Stimulated activated CD8-positive, alpha-beta memory T cell treated with anti-CD3 and anti-CD28 coated beads, Interleukin-4, amount 100 ng/mL, for 4 hours (primary cell): ENCODE measurements around the gene APEH.

Experiments used
- DNase-seq, 2 donors: peaks; one replicate each; pipeline ENCODE4 v3.0.0-alpha.2; 2020; ENCODE audit warnings: low read depth in 2 of 2, low spot score in 1 of 2

APEH gene

DNA sequence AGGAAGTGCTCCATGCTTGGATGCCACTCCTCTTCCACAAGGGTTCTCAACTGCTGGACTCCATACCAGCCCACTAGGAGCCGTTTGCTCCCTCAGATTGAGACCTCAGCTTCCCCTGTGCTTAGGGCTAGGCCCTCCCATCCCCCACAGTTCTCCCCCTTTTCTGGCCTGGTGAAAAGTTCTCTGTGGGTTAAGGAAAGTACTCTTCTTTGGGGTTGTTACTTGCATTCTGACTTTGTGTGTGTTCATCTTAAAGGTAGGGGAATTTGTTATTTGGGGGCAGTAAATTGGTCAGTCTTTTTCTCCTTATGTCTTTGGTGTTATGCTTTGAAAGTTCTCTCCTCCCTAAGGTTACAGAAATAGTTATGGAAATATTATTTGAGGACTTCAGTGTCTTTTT is 24.0 kb upstream of the APEH start:
- DNase-seq, result no peak

- DNase-seq, result no peak
Measured at GRCh38 chr3:49650637-49651036, 23.5 kb upstream of the APEH start.

DNA sequence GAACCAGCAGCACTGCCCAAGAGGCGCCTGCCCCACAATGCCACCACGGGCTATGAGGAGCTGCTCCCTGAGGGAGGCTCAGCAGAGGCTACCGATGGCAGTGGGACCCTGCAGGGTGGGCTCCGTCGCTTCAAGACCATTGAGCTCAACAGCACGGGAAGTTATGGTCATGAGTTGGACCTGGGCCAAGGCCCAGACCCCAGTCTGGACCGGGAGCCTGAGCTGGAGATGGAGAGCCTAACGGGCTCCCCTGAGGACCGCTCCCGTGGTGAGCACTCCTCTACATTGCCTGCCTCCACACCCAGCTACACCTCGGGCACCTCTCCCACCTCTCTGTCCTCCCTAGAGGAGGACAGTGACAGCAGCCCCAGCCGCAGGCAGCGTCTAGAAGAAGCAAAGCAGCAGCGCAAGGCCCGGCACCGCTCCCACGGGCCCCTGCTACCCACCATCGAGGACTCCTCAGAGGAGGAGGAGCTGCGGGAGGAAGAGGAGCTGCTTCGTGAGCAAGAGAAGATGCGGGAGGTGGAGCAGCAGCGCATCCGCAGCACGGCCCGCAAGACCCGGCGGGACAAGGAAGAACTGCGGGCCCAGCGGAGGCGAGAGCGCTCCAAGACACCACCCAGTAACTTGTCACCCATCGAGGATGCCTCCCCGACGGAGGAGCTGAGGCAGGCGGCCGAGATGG is 21.8 kb upstream of the APEH start:
- DNase-seq, result no peak

- DNase-seq, result no peak
Measured at GRCh38 chr3:49652903-49653415, 21.2 kb upstream of the APEH start.

DNA sequence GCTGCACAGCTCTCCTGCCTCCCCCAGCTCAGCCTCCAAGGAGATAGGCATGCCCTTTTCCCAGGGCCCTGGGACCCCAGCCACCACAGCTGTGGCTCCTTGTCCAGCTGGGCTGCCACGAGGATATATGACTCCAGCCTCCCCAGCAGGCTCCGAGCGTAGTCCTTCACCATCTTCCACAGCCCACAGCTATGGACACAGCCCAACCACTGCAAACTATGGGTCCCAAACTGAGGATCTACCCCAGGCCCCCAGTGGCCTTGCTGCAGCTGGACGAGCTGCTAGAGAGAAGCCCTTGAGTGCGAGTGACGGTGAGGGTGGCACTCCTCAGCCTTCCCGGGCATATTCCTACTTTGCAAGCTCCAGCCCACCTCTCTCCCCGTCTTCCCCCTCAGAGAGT is 20.5 kb upstream of the APEH start:
- no peak for DNase-seq

DNA sequence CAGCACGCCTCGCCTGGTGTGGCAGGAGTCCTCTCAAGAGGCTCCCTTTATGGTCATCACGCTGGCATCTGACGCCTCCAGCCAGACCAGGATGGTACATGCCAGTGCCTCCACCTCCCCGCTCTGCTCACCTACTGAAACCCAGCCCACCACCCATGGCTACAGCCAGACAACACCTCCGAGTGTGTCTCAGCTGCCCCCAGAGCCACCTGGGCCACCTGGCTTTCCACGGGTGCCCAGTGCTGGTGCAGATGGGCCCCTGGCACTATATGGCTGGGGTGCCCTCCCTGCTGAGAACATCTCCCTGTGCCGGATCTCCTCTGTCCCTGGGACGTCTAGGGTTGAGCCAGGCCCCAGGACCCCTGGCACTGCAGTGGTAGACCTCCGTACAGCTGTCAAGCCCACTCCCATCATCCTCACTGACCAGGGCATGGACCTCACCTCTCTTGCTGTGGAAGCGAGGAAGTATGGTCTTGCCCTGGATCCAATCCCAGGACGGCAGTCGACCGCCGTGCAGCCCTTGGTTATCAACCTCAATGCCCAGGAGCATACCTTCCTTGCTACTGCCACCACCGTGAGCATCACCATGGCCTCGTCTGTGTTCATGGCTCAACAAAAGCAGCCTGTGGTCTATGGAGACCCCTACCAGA is 19.9 kb upstream of the APEH start:
- no peak for DNase-seq

DNA sequence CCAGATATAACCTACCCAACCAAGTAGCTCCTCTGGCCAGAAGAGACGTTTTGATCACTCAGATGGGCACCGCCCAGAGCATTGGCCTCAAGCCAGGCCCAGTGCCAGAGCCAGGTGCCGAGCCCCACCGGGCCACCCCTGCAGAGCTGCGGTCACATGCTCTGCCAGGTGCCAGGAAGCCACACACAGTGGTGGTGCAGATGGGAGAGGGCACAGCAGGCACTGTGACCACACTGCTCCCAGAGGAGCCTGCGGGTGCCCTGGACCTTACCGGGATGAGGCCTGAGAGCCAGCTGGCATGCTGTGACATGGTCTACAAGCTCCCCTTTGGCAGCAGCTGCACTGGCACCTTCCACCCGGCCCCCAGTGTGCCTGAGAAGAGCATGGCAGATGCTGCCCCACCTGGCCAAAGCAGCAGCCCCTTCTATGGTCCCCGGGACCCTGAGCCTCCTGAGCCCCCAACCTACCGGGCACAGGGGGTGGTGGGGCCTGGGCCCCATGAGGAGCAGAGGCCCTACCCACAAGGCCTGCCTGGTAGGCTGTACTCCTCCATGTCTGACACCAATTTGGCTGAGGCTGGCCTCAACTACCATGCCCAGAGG is 19.1 kb upstream of the APEH start:
- DNase-seq, result no peak

GRCh38 chr3:49655731-49656285 is 18.3 kb upstream of the APEH start:
- no peak for DNase-seq

DNA sequence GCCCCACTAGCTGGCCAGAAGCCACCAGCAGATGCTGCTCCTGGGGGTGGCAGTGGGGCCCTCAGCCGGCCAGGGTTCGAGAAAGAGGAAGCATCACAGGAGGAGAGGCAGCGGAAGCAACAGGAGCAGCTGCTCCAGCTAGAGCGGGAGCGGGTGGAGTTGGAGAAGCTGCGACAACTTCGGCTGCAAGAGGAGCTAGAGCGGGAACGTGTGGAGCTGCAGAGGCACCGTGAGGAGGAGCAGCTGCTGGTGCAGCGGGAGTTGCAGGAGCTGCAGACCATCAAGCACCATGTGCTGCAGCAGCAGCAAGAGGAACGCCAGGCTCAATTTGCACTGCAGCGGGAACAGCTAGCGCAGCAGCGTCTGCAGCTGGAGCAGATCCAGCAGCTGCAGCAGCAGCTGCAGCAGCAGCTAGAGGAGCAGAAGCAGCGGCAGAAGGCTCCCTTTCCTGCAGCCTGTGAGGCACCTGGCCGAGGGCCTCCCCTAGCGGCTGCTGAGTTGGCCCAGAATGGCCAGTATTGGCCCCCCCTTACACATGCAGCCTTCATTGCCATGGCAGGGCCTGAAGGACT is 17.5 kb upstream of the APEH start:
- no peak for DNase-seq

GRCh38 chr3:49657208-49657915 is 16.8 kb upstream of the APEH start:
- DNase-seq, result no peak

- no peak for DNase-seq
Measured at GRCh38 chr3:49658711-49659110, 15.4 kb upstream of the APEH start.

- DNase-seq, result no peak
Measured at GRCh38 chr3:49659756-49660155, 14.4 kb upstream of the APEH start.

DNA sequence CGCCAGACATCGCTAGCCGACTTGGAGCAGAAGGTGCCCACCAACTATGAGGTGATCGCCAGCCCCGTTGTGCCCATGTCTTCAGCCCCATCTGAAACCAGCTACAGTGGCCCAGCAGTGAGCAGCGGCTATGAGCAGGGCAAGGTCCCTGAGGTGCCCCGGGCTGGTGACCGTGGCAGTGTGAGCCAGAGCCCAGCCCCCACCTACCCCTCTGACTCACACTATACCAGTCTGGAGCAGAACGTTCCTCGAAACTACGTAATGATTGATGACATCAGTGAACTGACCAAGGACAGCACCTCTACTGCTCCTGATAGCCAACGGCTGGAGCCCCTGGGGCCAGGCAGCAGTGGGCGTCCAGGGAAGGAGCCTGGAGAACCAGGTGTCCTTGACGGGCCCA is 12.9 kb upstream of the APEH start:
- DNase-seq, result no peak

DNA sequence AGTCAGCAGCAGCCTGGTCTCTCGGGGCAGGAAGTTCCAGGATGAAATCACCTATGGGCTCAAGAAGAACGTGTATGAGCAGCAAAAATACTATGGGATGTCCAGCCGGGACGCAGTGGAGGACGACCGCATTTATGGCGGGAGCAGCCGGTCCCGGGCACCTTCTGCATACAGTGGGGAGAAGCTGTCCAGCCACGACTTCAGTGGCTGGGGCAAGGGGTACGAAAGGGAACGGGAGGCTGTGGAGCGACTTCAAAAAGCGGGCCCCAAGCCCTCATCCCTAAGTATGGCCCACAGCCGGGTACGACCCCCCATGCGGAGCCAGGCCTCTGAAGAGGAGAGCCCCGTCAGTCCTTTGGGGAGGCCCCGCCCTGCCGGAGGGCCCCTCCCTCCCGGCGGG is 12.1 kb upstream of the APEH start:
- DNase-seq, result no peak

DNA sequence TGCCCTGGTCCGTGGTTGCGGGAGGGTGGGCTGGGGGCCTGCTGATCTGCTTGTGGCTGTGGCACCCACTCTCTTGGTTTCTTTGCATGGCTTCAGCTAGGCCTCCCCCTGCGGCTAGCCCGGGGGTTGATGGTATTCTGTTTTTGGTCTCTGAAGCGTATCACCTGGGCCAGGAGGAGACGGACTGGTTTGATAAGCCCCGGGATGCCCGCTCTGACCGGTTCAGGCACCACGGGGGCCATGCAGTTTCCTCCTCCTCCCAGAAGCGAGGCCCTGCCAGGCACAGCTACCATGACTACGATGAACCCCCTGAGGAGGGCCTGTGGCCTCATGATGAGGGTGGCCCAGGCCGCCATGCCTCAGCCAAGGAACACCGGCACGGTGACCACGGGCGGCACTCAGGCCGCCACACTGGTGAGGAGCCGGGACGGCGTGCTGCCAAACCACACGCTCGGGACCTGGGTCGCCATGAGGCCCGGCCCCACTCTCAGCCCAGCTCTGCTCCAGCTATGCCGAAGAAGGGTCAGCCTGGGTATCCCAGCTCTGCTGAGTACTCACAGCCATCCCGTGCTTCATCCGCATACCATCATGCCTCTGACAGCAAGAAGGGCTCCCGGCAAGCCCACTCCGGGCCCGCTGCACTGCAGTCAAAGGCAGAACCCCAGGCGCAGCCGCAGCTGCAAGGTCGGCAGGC is 11.3 kb upstream of the APEH start:
- no peak for DNase-seq

DNA sequence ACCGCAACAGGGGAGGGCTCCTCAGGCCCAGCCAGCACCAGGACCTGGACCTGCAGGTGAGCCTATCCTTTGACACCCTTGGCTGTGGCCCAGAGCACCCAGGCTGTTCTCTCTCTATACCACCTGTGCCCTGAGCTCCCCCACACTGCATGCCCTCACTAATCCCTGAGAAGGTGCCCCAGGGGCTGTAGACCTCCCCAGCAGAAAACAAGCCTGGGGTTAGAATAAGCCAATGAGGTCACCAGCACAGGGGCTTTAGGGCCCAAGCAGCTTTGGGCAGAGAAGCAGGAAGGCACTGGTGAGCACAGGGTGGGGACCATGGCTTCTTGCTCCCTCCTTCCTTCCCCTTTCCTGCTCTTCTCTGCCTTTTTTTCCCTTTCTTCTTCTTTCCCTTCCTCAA is 10.3 kb upstream of the APEH start:
- DNase-seq, result no peak

GRCh38 chr3:49664300-49664699 is 9.9 kb upstream of the APEH start:
- no peak for DNase-seq

DNA sequence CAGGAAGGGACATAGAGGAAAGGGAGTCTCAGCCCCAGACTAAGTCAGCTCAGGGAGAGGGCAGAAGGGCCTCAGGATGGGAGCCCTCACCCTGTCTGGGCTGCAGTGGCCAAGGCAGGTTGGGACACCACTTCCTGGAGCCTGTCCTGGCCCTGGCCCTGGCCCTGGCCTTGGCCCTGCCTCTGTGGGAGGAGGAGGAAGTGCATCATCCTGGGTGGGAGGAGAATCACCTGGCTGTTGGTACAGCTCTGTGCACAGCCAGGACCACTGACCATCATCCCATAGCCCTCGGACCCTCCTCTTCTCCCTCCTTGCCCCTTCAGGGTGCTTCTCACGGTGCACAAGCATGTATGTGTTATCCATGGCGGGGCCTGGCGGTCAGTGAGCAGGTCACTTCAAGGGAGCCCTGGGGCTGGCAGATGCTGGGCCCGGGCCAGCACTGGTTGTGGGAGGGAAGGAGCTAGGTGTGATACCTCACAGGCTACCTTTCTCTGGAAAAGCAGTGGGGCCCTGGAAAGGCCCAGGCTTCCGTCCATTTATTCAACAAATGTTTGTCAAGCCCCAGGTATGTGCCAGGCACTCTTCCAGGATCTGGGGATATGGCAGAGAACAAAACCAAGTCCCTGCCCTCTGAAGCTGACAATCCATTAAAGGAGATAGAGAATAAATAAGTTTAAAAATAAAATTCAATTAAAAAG is 8.2 kb upstream of the APEH start:
- no peak for DNase-seq

- DNase-seq, result no peak
Measured at GRCh38 chr3:49666592-49666991, 7.6 kb upstream of the APEH start.
